Endothelial cell of umbilical vein (primary cell): Measurements from ENCODE around the gene CLDN11. TPM values are rescaled to one million over a fixed set of nuclear protein-coding genes. Genes with fewer than 3 reads are reported as not detected.

ENCODE experiments used
- BruUV-seq: library from RNA; stranded (reverse); fragments of 400-500 nt; replicated peaks from 2 replicates; lab custom pipeline; 2021; lab: Mats Ljungman, UMichigan
- CTCF ChIA-PET: fragments of 300-600, 350-600 bp; sonication (Branson Sonifier 250); formaldehyde crosslinking; loops from one replicate; lab custom pipeline; 2021; ENCODE audit warnings: antibody characterized with exemption, inconsistent platforms; lab: Charles Lee
- POLR2A ChIA-PET: fragments of 300-600, 350-600 bp; sonication (Branson Sonifier 250); formaldehyde crosslinking; loops from one replicate; lab custom pipeline; 2021; ENCODE audit warnings: antibody characterized with exemption, inconsistent platforms; lab: Charles Lee
- DNase-seq: peaks from one replicate; pipeline ENCODE4 v3.0.0-alpha.2; 2011; ENCODE audit warnings: low read depth, low spot score
- FAIRE-seq: peaks from 2 replicates; lab custom pipeline; 2011; peaks lifted over from hg19 to GRCh38; lab: Jason Lieb, UNC
- H2AFZ ChIP-seq: 2 replicates; pipeline ENCODE4 v1.6.0; 2012; ENCODE audit warnings: low read depth, low read length, control low read depth, inconsistent platforms
- H3K27ac ChIP-seq: 2 replicates; pipeline ENCODE4 v1.5.1; 2011; ENCODE audit warnings: low read depth, mild to moderate bottlenecking, control low read depth, low read length, moderate library complexity; ENCODE audit not compliant: insufficient read depth
- H3K27me3 ChIP-seq, 2 experiments: 2 replicates each; pipeline versions ENCODE4 v1.6.0 to v1.6.1; 2011; ENCODE audit warnings: low read length in 2 of 2, mixed read lengths in 1 of 2; ENCODE audit not compliant: control insufficient read depth in 2 of 2, insufficient read depth in 2 of 2
- H3K36me3 ChIP-seq, 2 experiments: 2 replicates in 1 of 2; 3 replicates in 1 of 2; pipeline ENCODE4 v1.5.1; 2011; ENCODE audit warnings: low read length in 2 of 2, mild to moderate bottlenecking in 1 of 2, moderate library complexity in 1 of 2; ENCODE audit not compliant: control insufficient read depth in 2 of 2, insufficient read depth in 2 of 2; ENCODE audit errors: extremely low read depth in 1 of 2
- H3K4me1 ChIP-seq: 3 replicates; pipeline ENCODE4 v1.5.1; 2011; ENCODE audit warnings: mild to moderate bottlenecking, low read length; ENCODE audit not compliant: control insufficient read depth, insufficient read depth; ENCODE audit errors: extremely low read depth
- H3K4me2 ChIP-seq: 2 replicates; pipeline ENCODE4 v1.6.1; 2011; ENCODE audit warnings: low read length, control low read depth, mixed read lengths; ENCODE audit not compliant: insufficient read depth
- H3K4me3 ChIP-seq, 3 experiments: fragments of 200-600 bp in 1 of 3; sonication (generic), shearing (Covaris generic) in 1 of 3; replicated peaks in 1 of 3; 2 replicates each; pipeline ENCODE4 v1.5.1; 2011 to 2016; ENCODE audit warnings: control low read depth in 3 of 3, low read length in 3 of 3, mild to moderate bottlenecking in 2 of 3, inconsistent platforms in 1 of 3, low read depth in 1 of 3, moderate library complexity in 1 of 3; ENCODE audit not compliant: insufficient read depth in 1 of 3
- H3K79me2 ChIP-seq: 2 replicates; pipeline ENCODE4 v1.6.0; 2012; ENCODE audit warnings: low read length, inconsistent platforms; ENCODE audit not compliant: control insufficient read depth, insufficient read depth
- H3K9ac ChIP-seq: replicated peaks from 2 replicates; pipeline ENCODE3; 2011; ENCODE audit warnings: low read length, control low read depth; ENCODE audit not compliant: insufficient read depth; ENCODE audit errors: extremely low read depth
- H3K9me1 ChIP-seq: replicated peaks from 3 replicates; pipeline ENCODE4 v1.6.0; 2011; ENCODE audit warnings: mild to moderate bottlenecking, low read length; ENCODE audit not compliant: control insufficient read depth, insufficient read depth; ENCODE audit errors: extremely low read depth
- H3K9me3 ChIP-seq: replicated peaks from 2 replicates; pipeline ENCODE4 v1.5.1; 2012; ENCODE audit warnings: low read length, inconsistent platforms; ENCODE audit not compliant: control insufficient read depth, insufficient read depth
- H4K20me1 ChIP-seq: replicated peaks from 2 replicates; pipeline ENCODE3; 2011; ENCODE audit warnings: mild to moderate bottlenecking, low read length; ENCODE audit not compliant: control insufficient read depth, insufficient read depth; ENCODE audit errors: extremely low read depth
- EZH2 ChIP-seq: IDR thresholded peaks from 2 replicates; pipeline ENCODE4 v1.6.1; 2012; ENCODE audit warnings: borderline replicate concordance, low read depth, mild to moderate bottlenecking, moderate library complexity, low read length, inconsistent platforms; ENCODE audit not compliant: severe bottlenecking
- FOS ChIP-seq: IDR thresholded peaks from 2 replicates; pipeline ENCODE4 v1.6.1; 2011; ENCODE audit warnings: mild to moderate bottlenecking, low read length, moderate library complexity, borderline replicate concordance; ENCODE audit not compliant: insufficient read depth
- GATA2 ChIP-seq: IDR thresholded peaks from 2 replicates; pipeline ENCODE4 v1.7.0; 2011; ENCODE audit warnings: low read depth, mild to moderate bottlenecking, moderate library complexity, mixed read lengths, low read length; ENCODE audit not compliant: insufficient read length, insufficient read depth
- JUN ChIP-seq: IDR thresholded peaks from 2 replicates; pipeline ENCODE4 v1.6.1; 2011; ENCODE audit warnings: borderline replicate concordance, low read depth; ENCODE audit not compliant: insufficient read length, insufficient read depth
- MYC ChIP-seq: IDR thresholded peaks from one replicate; pipeline ENCODE4 v1.6.1; 2011; ENCODE audit warnings: mild to moderate bottlenecking, low read depth, low read length
- POLR2A ChIP-seq: IDR thresholded peaks from 2 replicates; pipeline ENCODE4 v1.6.1; 2012; ENCODE audit warnings: low read depth, mild to moderate bottlenecking, control low read depth, low read length
- POLR2AphosphoS5 ChIP-seq: IDR thresholded peaks from 2 replicates; pipeline ENCODE4 v1.6.1; 2012; ENCODE audit warnings: low read depth, mild to moderate bottlenecking, control low read depth, low read length, moderate library complexity; ENCODE audit not compliant: insufficient read depth
- dilution Hi-C: fragments of 300-500 bp; cut with MboI; formaldehyde crosslinking; loops from one replicate; pipeline ENCODE4 v1.15.0; 2019; ENCODE audit warnings: low sequenced_read_pairs; ENCODE audit not compliant: extremely low pct_ligation_motif_present
- intact Hi-C: fragments of 100-400 bp; cut with micrococcal nuclease; formaldehyde crosslinking; loops from one replicate; pipeline ENCODE4 v1.10.0; 2022
- polyA plus RNA-seq, 4 experiments: library from polyadenylated mRNA; depleted of rRNA in 3 of 4; stranded (reverse) in 3 of 4; unstranded in 1 of 4; fragments of >200 nt; gene quantifications; 2 replicates each; pipeline versions ENCODE4 v1.2.1 to v1.2.3, GENCODE V29; 2011 to 2012; ENCODE audit warnings: missing spikeins in 1 of 4
- total RNA-seq: library from RNA; stranded (reverse); gene quantifications from 2 replicates; pipeline ENCODE4 v1.2.3, GENCODE V29; 2021
- TF ChIP-seq, protein P1 (sequence below): IDR thresholded peaks from 2 replicates; pipeline ENCODE4 v1.6.1; 2011; ENCODE audit not compliant: insufficient read depth, insufficient read length
- TF ChIP-seq, protein P2 (sequence below), 2 donors: IDR thresholded peaks; 1 replicate in 1 of 2; 2 replicates in 1 of 2; pipeline ENCODE4 v1.5.1; 2011; ENCODE audit warnings: low read length in 2 of 2, mild to moderate bottlenecking in 2 of 2, moderate library complexity in 2 of 2, control low read depth in 1 of 2, inconsistent platforms in 1 of 2, low read depth in 1 of 2; ENCODE audit not compliant: insufficient read depth in 1 of 2; ENCODE audit errors: extremely low read depth in 1 of 2

The CLDN11 gene
- total and polyA plus RNA-seq, 2 donors (not counting 3 experiments of a cell fraction or from before 2014, with no cell fraction given), result 147 to 395 TPM

DNA sequence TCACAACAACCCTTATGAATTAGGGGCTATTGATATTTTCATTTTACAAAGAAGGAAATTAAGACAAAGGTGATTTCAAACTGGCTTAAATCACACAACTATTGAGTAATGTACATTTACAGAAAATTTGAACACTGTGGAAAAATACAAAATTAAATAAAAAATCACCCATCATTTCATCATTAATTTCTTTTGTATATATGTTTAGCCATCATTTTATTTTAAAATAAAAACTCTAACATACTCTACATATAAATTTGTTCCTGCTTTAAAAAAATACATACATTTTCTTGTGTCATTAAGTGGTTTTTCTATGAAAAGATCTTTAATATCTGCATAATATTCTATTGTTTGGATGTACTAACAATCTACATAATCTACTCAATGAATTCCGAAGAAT lies 20.2 kb downstream of the CLDN11 start:
- Histone ChIP-seq H3K9me3 (no peaks in the 10 kb centered on the region), H3K4me1 (peaks cover 13% of the 10 kb centered on the region), H3K27me3 (no peaks in the 10 kb centered on the region), H3K36me3 (peaks cover 6 to 12% of the 10 kb centered on the region in 2 experiments), H3K27ac (no peak overlapping the region), H4K20me1 (no peaks in the 10 kb centered on the region), H3K9me1 (no peaks in the 10 kb centered on the region), H3K9ac (no peak overlapping the region), H2AFZ (no peak overlapping the region), H3K4me3 (no peak overlapping the region), H3K79me2 (peaks cover 1% of the 10 kb centered on the region), H3K4me2 (no peak overlapping the region)
- dilution Hi-C loops (no loop called here), intact Hi-C loops (no loop called here)
- BruUV-seq, result no TSS peak
- POLR2A ChIA-PET, result interaction anchor here (0.6 kb wide), 1 partner anchor 19 kb away, joined by 3 read pairs; no protein-coding TSS in a partner anchor
- CTCF ChIA-PET, result interaction anchor here (1.0 to 2.9 kb wide), 4 partner anchors 25 to 410 kb away, joined by 3 to 25 read pairs (median 10); no protein-coding TSS in a partner anchor
- TF ChIP-seq POLR2A, result no peak
- TF ChIP-seq FOS, result no peak
- TF ChIP-seq, protein P1, sequence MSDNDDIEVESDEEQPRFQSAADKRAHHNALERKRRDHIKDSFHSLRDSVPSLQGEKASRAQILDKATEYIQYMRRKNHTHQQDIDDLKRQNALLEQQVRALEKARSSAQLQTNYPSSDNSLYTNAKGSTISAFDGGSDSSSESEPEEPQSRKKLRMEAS, result no peak
- no peak for TF ChIP-seq EZH2
- TF ChIP-seq MYC, result no peak
- no peak for TF ChIP-seq JUN
- TF ChIP-seq, protein P2, sequence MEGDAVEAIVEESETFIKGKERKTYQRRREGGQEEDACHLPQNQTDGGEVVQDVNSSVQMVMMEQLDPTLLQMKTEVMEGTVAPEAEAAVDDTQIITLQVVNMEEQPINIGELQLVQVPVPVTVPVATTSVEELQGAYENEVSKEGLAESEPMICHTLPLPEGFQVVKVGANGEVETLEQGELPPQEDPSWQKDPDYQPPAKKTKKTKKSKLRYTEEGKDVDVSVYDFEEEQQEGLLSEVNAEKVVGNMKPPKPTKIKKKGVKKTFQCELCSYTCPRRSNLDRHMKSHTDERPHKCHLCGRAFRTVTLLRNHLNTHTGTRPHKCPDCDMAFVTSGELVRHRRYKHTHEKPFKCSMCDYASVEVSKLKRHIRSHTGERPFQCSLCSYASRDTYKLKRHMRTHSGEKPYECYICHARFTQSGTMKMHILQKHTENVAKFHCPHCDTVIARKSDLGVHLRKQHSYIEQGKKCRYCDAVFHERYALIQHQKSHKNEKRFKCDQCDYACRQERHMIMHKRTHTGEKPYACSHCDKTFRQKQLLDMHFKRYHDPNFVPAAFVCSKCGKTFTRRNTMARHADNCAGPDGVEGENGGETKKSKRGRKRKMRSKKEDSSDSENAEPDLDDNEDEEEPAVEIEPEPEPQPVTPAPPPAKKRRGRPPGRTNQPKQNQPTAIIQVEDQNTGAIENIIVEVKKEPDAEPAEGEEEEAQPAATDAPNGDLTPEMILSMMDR (IDR thresholded peaks at IDR 0.05; ENCODE audit: extremely low read depth in 1 of 2, insufficient read depth in 1 of 2, low read depth in 1 of 2, low read length in 2 of 2), result no peak
- no peak for TF ChIP-seq GATA2
- no peak for TF ChIP-seq POLR2AphosphoS5
- DNase-seq (no peak), FAIRE-seq (no peak)
